Measurements from ENCODE around the gene HTR3A.

DNA sequence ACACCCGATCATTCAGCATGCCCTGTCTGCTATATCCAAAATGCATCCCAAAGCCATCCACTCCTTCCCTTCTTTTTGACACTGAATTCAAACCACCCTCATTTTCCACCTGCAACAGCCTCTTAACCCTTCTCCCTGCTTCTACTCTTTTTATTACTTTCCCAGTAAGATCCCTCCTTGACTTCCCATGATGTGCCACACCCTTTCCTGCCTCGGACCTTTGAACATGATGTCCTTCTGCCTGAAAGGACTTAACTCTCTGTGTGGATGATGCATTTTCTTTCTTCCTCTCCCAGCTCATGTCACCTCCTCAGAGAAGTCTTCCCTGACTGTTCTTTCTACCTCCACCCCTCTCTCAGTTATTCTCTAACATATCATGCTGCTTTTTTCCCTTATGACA is 36.5 kb downstream of the HTR3A start:
- TF ChIP-seq, protein P1, sequence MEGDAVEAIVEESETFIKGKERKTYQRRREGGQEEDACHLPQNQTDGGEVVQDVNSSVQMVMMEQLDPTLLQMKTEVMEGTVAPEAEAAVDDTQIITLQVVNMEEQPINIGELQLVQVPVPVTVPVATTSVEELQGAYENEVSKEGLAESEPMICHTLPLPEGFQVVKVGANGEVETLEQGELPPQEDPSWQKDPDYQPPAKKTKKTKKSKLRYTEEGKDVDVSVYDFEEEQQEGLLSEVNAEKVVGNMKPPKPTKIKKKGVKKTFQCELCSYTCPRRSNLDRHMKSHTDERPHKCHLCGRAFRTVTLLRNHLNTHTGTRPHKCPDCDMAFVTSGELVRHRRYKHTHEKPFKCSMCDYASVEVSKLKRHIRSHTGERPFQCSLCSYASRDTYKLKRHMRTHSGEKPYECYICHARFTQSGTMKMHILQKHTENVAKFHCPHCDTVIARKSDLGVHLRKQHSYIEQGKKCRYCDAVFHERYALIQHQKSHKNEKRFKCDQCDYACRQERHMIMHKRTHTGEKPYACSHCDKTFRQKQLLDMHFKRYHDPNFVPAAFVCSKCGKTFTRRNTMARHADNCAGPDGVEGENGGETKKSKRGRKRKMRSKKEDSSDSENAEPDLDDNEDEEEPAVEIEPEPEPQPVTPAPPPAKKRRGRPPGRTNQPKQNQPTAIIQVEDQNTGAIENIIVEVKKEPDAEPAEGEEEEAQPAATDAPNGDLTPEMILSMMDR (IDR thresholded peaks at IDR 0.05), result no peak
- TF ChIP-seq POLR2AphosphoS5 (IDR thresholded peaks at IDR 0.05), result no peak

All from esophagus muscularis mucosa (tissue), 3 donors.